Endothelial cell of umbilical vein (primary cell): ENCODE results near the gene PAPLN. TPM values are rescaled to one million over a fixed set of nuclear protein-coding genes. Genes with fewer than 3 reads are reported as not detected.

Source experiments
- BruUV-seq: library from RNA; stranded (reverse); fragments of 400-500 nt; replicated peaks from 2 replicates; lab custom pipeline; 2021; lab: Mats Ljungman, UMichigan
- CTCF ChIA-PET: fragments of 300-600, 350-600 bp; sonication (Branson Sonifier 250); formaldehyde crosslinking; loops from one replicate; lab custom pipeline; 2021; ENCODE audit warnings: antibody characterized with exemption, inconsistent platforms; lab: Charles Lee
- POLR2A ChIA-PET: fragments of 300-600, 350-600 bp; sonication (Branson Sonifier 250); formaldehyde crosslinking; loops from one replicate; lab custom pipeline; 2021; ENCODE audit warnings: antibody characterized with exemption, inconsistent platforms; lab: Charles Lee
- DNase-seq: peaks from one replicate; pipeline ENCODE4 v3.0.0-alpha.2; 2011; ENCODE audit warnings: low read depth, low spot score
- FAIRE-seq: peaks from 2 replicates; lab custom pipeline; 2011; peaks lifted over from hg19 to GRCh38; lab: Jason Lieb, UNC
- H2AFZ ChIP-seq: 2 replicates; pipeline ENCODE4 v1.6.0; 2012; ENCODE audit warnings: low read depth, low read length, control low read depth, inconsistent platforms
- H3K27ac ChIP-seq: 2 replicates; pipeline ENCODE4 v1.5.1; 2011; ENCODE audit warnings: low read depth, mild to moderate bottlenecking, control low read depth, low read length, moderate library complexity; ENCODE audit not compliant: insufficient read depth
- H3K27me3 ChIP-seq, 2 experiments: 2 replicates each; pipeline versions ENCODE4 v1.6.0 to v1.6.1; 2011; ENCODE audit warnings: low read length in 2 of 2, mixed read lengths in 1 of 2; ENCODE audit not compliant: control insufficient read depth in 2 of 2, insufficient read depth in 2 of 2
- H3K36me3 ChIP-seq, 2 experiments: 2 replicates in 1 of 2; 3 replicates in 1 of 2; pipeline ENCODE4 v1.5.1; 2011; ENCODE audit warnings: low read length in 2 of 2, mild to moderate bottlenecking in 1 of 2, moderate library complexity in 1 of 2; ENCODE audit not compliant: control insufficient read depth in 2 of 2, insufficient read depth in 2 of 2; ENCODE audit errors: extremely low read depth in 1 of 2
- H3K4me1 ChIP-seq: 3 replicates; pipeline ENCODE4 v1.5.1; 2011; ENCODE audit warnings: mild to moderate bottlenecking, low read length; ENCODE audit not compliant: control insufficient read depth, insufficient read depth; ENCODE audit errors: extremely low read depth
- H3K4me2 ChIP-seq: 2 replicates; pipeline ENCODE4 v1.6.1; 2011; ENCODE audit warnings: low read length, control low read depth, mixed read lengths; ENCODE audit not compliant: insufficient read depth
- H3K4me3 ChIP-seq, 3 experiments: fragments of 200-600 bp in 1 of 3; sonication (generic), shearing (Covaris generic) in 1 of 3; replicated peaks in 1 of 3; 2 replicates each; pipeline ENCODE4 v1.5.1; 2011 to 2016; ENCODE audit warnings: control low read depth in 3 of 3, low read length in 3 of 3, mild to moderate bottlenecking in 2 of 3, inconsistent platforms in 1 of 3, low read depth in 1 of 3, moderate library complexity in 1 of 3; ENCODE audit not compliant: insufficient read depth in 1 of 3
- H3K79me2 ChIP-seq: 2 replicates; pipeline ENCODE4 v1.6.0; 2012; ENCODE audit warnings: low read length, inconsistent platforms; ENCODE audit not compliant: control insufficient read depth, insufficient read depth
- H3K9ac ChIP-seq: replicated peaks from 2 replicates; pipeline ENCODE3; 2011; ENCODE audit warnings: low read length, control low read depth; ENCODE audit not compliant: insufficient read depth; ENCODE audit errors: extremely low read depth
- H3K9me1 ChIP-seq: replicated peaks from 3 replicates; pipeline ENCODE4 v1.6.0; 2011; ENCODE audit warnings: mild to moderate bottlenecking, low read length; ENCODE audit not compliant: control insufficient read depth, insufficient read depth; ENCODE audit errors: extremely low read depth
- H3K9me3 ChIP-seq: replicated peaks from 2 replicates; pipeline ENCODE4 v1.5.1; 2012; ENCODE audit warnings: low read length, inconsistent platforms; ENCODE audit not compliant: control insufficient read depth, insufficient read depth
- H4K20me1 ChIP-seq: replicated peaks from 2 replicates; pipeline ENCODE3; 2011; ENCODE audit warnings: mild to moderate bottlenecking, low read length; ENCODE audit not compliant: control insufficient read depth, insufficient read depth; ENCODE audit errors: extremely low read depth
- EZH2 ChIP-seq: IDR thresholded peaks from 2 replicates; pipeline ENCODE4 v1.6.1; 2012; ENCODE audit warnings: borderline replicate concordance, low read depth, mild to moderate bottlenecking, moderate library complexity, low read length, inconsistent platforms; ENCODE audit not compliant: severe bottlenecking
- GATA2 ChIP-seq: IDR thresholded peaks from 2 replicates; pipeline ENCODE4 v1.7.0; 2011; ENCODE audit warnings: low read depth, mild to moderate bottlenecking, moderate library complexity, mixed read lengths, low read length; ENCODE audit not compliant: insufficient read length, insufficient read depth
- JUN ChIP-seq: IDR thresholded peaks from 2 replicates; pipeline ENCODE4 v1.6.1; 2011; ENCODE audit warnings: borderline replicate concordance, low read depth; ENCODE audit not compliant: insufficient read length, insufficient read depth
- POLR2A ChIP-seq: IDR thresholded peaks from 2 replicates; pipeline ENCODE4 v1.6.1; 2012; ENCODE audit warnings: low read depth, mild to moderate bottlenecking, control low read depth, low read length
- dilution Hi-C: fragments of 300-500 bp; cut with MboI; formaldehyde crosslinking; loops from one replicate; pipeline ENCODE4 v1.15.0; 2019; ENCODE audit warnings: low sequenced_read_pairs; ENCODE audit not compliant: extremely low pct_ligation_motif_present
- intact Hi-C: fragments of 100-400 bp; cut with micrococcal nuclease; formaldehyde crosslinking; loops from one replicate; pipeline ENCODE4 v1.10.0; 2022
- polyA plus RNA-seq, 4 experiments: library from polyadenylated mRNA; depleted of rRNA in 3 of 4; stranded (reverse) in 3 of 4; unstranded in 1 of 4; fragments of >200 nt; gene quantifications; 2 replicates each; pipeline versions ENCODE4 v1.2.1 to v1.2.3, GENCODE V29; 2011 to 2012; ENCODE audit warnings: missing spikeins in 1 of 4
- total RNA-seq: library from RNA; stranded (reverse); gene quantifications from 2 replicates; pipeline ENCODE4 v1.2.3, GENCODE V29; 2021
- TF ChIP-seq, protein P1 (sequence below), 2 donors: IDR thresholded peaks; 1 replicate in 1 of 2; 2 replicates in 1 of 2; pipeline ENCODE4 v1.5.1; 2011; ENCODE audit warnings: low read length in 2 of 2, mild to moderate bottlenecking in 2 of 2, moderate library complexity in 2 of 2, control low read depth in 1 of 2, inconsistent platforms in 1 of 2, low read depth in 1 of 2; ENCODE audit not compliant: insufficient read depth in 1 of 2; ENCODE audit errors: extremely low read depth in 1 of 2

Gene PAPLN
- total and polyA plus RNA-seq, 2 donors (not counting 3 experiments of a cell fraction or from before 2014, with no cell fraction given), result 5.5 to 6.4 TPM

DNA sequence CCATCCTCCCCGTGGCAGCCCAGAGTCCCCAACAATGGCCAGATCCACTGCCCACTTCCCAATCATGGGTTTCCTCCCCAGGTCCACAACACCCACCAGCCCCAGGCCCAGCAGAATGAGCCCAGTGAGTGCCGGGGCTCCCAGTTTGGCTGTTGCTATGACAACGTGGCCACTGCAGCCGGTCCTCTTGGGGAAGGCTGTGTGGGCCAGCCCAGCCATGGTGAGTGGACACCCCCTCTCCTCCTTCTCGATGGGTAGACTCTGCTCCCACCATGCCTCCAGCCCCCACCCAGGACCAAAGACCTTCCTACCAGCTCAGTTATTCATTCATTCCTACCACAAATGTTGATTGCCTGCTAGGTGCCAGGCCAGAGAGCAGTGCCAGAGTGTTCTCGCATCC is 23.8 kb downstream of the PAPLN start:
- CTCF ChIA-PET, result no interaction called here
- no peaks in the 10 kb centered on the region for H3K27me3 ChIP-seq
- TF ChIP-seq GATA2 (no peak), EZH2 (no peak), JUN (no peak), POLR2A (no peak)
- TF ChIP-seq, protein P1, sequence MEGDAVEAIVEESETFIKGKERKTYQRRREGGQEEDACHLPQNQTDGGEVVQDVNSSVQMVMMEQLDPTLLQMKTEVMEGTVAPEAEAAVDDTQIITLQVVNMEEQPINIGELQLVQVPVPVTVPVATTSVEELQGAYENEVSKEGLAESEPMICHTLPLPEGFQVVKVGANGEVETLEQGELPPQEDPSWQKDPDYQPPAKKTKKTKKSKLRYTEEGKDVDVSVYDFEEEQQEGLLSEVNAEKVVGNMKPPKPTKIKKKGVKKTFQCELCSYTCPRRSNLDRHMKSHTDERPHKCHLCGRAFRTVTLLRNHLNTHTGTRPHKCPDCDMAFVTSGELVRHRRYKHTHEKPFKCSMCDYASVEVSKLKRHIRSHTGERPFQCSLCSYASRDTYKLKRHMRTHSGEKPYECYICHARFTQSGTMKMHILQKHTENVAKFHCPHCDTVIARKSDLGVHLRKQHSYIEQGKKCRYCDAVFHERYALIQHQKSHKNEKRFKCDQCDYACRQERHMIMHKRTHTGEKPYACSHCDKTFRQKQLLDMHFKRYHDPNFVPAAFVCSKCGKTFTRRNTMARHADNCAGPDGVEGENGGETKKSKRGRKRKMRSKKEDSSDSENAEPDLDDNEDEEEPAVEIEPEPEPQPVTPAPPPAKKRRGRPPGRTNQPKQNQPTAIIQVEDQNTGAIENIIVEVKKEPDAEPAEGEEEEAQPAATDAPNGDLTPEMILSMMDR (IDR thresholded peaks at IDR 0.05; ENCODE audit: extremely low read depth in 1 of 2, insufficient read depth in 1 of 2, low read depth in 1 of 2, low read length in 2 of 2), result no peak
- dilution Hi-C loops, result no loop called here
- H3K4me3 ChIP-seq, result no peak overlapping the region
- POLR2A ChIA-PET, result no interaction called here
- DNase-seq (no peak), FAIRE-seq (no peak)
- H3K36me3 ChIP-seq, result no peaks in the 10 kb centered on the region
- intact Hi-C loops, result no loop called here
- no peaks in the 10 kb centered on the region for H3K79me2 ChIP-seq
- no peak overlapping the region for H3K4me2 ChIP-seq
- H2AFZ ChIP-seq, result no peak overlapping the region
- H4K20me1 ChIP-seq, result no peaks in the 10 kb centered on the region
- no peaks in the 10 kb centered on the region for H3K4me1 ChIP-seq
- BruUV-seq, result no TSS peak
- H3K27ac ChIP-seq, result no peak overlapping the region
- no peak overlapping the region for H3K9ac ChIP-seq
- H3K9me1 ChIP-seq, result no peaks in the 10 kb centered on the region
- H3K9me3 ChIP-seq, result no peaks in the 10 kb centered on the region
